Fibroblast of pulmonary artery (primary cell): Measurements from ENCODE around the gene SPRYD4.
"Not testable (repeated sequence)": the region's sequence is repeated elsewhere in the genome, so short reads cannot be mapped to it uniquely, and the experiment has no call there.

Experiments
- DNase-seq: peaks from one replicate; pipeline ENCODE4 v3.0.0-alpha.2; 2010; ENCODE audit warnings: low read depth
- H3K4me3 ChIP-seq: replicated peaks from 2 replicates; pipeline ENCODE4 v1.5.1; 2011; ENCODE audit warnings: low read depth, mild to moderate bottlenecking, control low read depth, low read length, moderate library complexity
- TF ChIP-seq, protein P1 (sequence below): IDR thresholded peaks from 2 replicates; pipeline ENCODE4 v1.5.1; 2011; ENCODE audit warnings: mild to moderate bottlenecking, control low read depth, low read length, inconsistent platforms; ENCODE audit errors: missing control alignments

Gene SPRYD4

GRCh38 chr12:56488041-56488955 is 19.9 kb downstream of the SPRYD4 start, which contains the start of gene GLS2:
Gene GLS2 (minus strand): TSS chr12:56488161. CDS start chr12:56488118, 43 bp downstream.
- TF ChIP-seq, protein P1, sequence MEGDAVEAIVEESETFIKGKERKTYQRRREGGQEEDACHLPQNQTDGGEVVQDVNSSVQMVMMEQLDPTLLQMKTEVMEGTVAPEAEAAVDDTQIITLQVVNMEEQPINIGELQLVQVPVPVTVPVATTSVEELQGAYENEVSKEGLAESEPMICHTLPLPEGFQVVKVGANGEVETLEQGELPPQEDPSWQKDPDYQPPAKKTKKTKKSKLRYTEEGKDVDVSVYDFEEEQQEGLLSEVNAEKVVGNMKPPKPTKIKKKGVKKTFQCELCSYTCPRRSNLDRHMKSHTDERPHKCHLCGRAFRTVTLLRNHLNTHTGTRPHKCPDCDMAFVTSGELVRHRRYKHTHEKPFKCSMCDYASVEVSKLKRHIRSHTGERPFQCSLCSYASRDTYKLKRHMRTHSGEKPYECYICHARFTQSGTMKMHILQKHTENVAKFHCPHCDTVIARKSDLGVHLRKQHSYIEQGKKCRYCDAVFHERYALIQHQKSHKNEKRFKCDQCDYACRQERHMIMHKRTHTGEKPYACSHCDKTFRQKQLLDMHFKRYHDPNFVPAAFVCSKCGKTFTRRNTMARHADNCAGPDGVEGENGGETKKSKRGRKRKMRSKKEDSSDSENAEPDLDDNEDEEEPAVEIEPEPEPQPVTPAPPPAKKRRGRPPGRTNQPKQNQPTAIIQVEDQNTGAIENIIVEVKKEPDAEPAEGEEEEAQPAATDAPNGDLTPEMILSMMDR: no peak
- H3K4me3 ChIP-seq: peak within 1 kb of the TSS; percentile 47
- peak; percentile 79 for DNase-seq

- TF ChIP-seq, protein P1: no peak
- DNase-seq: no peak
- H3K4me3 ChIP-seq: no peak overlapping the region
Observed at GRCh38 chr12:56490360-56490759, 22.0 kb downstream of the SPRYD4 start.

- not testable (repeated sequence) for H3K4me3 ChIP-seq, DNase-seq
Observed at GRCh38 chr12:56493409-56494105, 25.2 kb downstream of the SPRYD4 start.

- H3K4me3 ChIP-seq, DNase-seq: not testable (repeated sequence)
Observed at GRCh38 chr12:56494106-56494415, 25.7 kb downstream of the SPRYD4 start.

DNA sequence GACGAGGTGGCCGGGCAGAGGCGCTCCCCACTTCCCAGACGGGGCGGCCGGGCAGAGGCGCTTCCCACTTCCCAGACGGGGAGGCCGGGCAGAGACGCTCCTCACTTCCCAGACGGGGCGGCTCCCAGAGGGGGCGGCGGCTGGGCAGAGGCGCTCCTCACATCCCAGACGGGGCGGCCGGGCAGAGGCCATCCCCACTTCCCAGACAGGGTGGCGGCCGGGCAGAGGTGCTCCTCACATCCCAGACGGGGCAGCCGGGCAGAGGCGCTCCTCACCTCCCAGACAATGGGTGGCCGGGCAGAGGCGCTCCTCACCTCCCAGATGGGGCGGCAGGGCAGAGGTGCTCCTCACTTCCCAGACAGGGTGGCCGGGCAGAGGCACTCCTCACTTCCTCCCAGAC is 26.1 kb downstream of the SPRYD4 start:
- not testable (repeated sequence) for DNase-seq, H3K4me3 ChIP-seq

- TF ChIP-seq, protein P1: peak; percentile 38
- not testable (repeated sequence) for H3K4me3 ChIP-seq
- peak; percentile 21 for DNase-seq
Observed at GRCh38 chr12:56496704-56497103, 28.3 kb downstream of the SPRYD4 start.

GRCh38 chr12:56498126-56498902 is 29.9 kb downstream of the SPRYD4 start:
- H3K4me3 ChIP-seq, DNase-seq: not testable (repeated sequence)

DNA sequence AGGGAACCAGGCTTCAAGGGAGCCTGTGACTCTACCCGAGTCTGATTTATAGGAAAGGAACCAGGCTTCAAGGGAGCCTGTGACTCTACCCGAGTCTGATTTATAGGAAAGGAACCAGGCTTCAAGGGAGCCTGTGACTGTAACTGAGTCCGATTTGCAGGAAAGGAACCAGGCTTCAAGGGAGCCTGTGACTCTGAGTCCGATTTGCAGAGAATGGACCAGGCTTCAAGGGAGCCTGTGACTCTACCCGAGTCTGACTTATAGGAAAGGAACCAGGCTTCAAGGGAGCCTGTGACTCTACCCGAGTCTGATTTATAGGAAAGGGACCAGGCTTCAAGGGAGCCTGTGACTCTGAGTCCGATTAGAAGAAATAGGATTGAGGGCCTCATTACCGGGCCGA is 31.1 kb downstream of the SPRYD4 start:
- H3K4me3 ChIP-seq, DNase-seq: not testable (repeated sequence)

DNA sequence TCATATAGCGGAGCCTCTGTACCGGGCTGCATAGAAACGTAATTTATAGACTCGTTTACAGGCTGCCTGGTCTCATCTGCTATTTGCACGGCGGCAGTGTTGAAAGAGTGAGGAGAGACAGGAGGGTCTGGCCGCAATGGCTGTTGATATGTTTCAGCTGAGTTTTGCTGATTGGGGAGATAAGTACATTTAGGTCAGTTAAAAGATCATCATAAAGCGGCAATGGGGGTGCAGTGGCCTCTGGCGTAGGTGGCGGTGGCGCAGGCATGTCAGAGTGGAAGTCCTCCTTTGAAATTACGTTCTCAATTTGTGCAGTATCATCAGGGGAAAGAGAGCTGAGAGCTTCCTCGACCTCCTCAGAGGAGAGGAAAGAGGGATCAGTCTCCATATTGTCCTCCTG is 31.5 kb downstream of the SPRYD4 start:
- H3K4me3 ChIP-seq, DNase-seq: not testable (repeated sequence)

DNA sequence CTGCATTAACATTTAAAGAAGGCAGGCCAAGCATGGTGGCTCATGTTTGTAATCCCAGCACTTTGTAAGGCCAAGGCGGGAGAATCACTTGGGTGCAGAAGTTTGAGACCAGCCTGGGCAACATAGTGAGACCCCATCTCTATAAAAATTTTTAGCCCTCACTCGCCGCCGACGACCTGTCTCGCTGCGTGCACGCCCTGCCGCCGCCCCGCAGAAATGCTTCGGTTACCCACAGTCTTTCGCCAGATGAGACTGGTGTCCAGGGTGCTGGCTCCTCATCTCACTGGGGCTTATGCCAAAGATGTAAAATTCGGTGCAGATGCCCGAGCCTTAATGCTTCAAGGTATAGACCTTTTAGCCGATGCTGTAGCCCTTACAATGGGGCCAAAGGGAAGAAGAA is 42.4 kb downstream of the SPRYD4 start:
- TF ChIP-seq, protein P1: no peak
- DNase-seq: no peak
- H3K4me3 ChIP-seq: no peak overlapping the region

GRCh38 chr12:56514014-56514318 is 45.6 kb downstream of the SPRYD4 start:
- H3K4me3 ChIP-seq: not testable (repeated sequence)

More at GRCh38 chr12:56514014-56514318, 45.6 kb downstream of the SPRYD4 start:
- DNase-seq: not testable (repeated sequence)
